NCI-H2227 treated with DMSO at 0.1 percent for 48 hours (cell line): ENCODE data around the gene MBNL1.
A peak's percentile ranks its signal among the peaks of the same experiment; 100 is the strongest.

Experiments
- DNase-seq: peaks from one replicate; lab custom pipeline; 2025; lab: John Stamatoyannopoulos, UW

MBNL1 gene

DNA sequence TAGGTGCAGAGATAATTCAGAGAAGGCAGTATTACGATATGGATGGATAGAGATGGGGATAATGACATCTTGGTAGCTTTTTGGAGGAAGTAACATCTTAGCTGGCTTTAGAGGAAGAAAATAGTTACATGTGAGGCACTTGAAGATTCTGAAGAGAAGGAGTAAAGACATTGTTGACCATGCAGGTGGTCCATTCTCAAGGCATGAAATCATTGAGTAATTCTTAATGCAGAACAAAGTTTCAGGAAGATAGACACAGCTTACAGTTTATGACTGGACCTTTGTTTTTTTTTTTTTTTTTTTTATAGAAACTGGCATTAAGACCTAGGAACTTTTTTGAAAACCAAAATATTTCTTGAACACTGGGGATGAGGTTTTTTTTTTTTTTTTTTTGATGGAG lies 28.2 kb downstream of the MBNL1 start:
- no peak for DNase-seq

DNA sequence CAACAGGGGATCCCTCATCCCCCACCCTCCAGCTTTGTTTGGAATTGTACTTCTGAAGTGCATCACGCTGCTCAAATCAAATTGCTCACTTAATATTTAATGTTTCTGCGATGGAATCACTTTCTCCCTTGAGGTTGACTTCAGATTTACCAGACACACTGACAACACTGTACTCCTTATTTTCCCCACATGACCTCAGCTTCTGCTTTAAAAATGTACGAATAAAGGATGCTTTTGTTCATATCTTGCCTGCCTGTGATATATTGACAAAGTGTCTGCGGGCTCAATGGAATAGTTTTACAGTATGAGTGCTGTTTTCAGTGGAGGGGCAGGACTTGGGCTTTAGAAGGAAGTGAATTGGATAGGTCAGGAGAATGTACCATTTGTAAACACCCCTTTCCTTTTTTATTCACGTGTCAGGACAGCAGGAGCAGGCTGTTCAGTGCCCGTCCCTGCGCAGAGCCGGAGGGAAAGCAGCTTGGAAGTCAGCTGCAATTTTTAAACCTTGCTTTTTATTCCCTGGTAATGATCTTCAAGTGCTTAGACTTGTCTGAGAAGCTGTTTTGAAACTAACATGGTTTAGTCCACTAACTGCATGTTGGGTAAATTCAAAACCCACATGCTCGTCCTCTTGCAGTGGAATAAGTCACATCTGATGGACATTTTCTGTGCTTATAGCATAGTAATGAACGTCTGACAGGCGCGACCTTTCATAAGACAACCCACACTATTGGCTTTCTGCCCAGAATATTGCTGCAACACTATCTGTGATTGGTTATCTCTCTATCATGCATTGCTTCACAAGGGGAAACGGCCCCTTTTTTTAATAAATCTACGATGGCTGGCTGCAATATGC lies 29.9 kb downstream of the MBNL1 start:
- DNase-seq = peak; percentile 85

DNA sequence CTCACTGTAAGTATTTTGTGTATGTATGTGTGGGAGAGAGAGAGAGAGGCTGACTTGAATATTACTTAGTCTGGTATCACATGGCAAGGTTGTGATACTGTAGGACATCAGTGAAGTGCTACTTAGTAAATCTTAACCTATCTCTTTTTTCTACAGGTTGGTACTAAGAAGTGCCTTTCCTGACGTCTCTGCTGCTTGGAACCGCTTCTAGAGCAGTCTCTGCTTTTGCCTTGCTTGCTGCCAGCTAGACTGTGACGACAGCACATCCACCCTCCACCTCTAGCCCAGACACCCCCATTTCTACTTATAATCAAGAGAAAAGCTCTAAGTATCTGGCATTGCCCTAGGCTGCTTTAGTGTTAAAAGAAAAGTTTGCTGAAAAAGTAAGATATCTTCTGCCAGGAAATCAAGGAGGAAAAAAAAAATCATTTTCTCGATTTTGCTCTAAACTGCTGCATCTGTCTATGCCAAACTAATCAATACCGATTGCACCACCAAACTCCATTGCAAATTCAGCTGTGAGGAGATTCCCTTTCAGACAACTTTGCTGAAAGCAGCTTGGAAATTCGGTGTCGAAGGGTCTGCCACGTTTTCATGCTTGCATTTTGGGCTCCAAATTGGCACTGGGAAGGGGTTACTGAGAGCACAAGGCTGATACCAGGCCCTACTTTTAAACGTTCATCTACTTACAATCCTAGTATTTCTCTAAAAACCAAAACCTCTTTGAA lies 30.7 kb downstream of the MBNL1 start:
- no peak for DNase-seq

DNA sequence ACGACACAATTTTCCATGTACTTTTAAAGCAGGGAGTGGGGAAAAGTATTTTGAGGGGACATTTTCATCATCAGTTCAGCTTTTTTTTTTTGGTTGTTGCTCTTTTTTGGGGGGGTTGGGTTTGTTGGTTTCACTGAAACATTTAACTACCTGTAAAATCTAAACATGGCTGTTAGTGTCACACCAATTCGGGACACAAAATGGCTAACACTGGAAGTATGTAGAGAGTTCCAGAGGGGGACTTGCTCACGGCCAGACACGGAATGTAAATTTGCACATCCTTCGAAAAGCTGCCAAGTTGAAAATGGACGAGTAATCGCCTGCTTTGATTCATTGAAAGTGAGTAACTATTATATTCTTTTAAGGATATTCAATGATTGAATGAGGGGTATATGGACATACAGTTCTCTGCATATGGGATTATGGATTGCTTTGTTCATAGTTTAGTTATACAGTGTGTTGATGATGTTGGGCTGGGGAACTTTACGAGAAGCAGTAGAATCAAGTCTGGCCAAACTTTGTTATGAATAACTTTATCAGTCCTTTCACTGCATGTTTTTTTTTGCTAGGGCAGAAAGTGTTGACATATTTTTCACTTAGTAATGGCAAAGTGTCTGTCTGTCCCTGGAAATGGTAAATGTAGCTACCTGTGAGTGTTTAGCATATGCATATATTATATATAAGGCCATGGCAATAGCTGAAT lies 31.5 kb downstream of the MBNL1 start:
- DNase-seq = no peak

DNA sequence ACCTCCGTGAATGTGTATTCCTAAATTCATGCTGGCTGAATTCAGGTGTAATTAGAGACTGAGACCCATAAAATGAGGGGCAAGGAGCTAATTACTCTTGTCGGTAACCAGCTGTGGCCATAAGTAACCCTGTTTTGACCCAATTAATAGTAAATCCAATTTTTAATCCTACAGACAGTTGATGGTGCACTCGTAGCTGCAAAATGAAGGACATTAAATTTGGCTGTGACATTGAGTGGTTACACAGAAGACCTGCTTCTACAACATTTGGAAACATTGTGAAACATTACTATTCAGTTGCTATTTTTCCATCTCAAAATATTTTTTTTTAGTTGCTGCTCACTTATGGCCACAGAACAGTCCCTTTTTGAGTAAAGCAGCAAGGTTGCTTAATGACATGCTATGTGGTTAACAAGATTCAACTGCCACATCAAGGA lies 33.0 kb downstream of the MBNL1 start:
- DNase-seq = no peak

DNA sequence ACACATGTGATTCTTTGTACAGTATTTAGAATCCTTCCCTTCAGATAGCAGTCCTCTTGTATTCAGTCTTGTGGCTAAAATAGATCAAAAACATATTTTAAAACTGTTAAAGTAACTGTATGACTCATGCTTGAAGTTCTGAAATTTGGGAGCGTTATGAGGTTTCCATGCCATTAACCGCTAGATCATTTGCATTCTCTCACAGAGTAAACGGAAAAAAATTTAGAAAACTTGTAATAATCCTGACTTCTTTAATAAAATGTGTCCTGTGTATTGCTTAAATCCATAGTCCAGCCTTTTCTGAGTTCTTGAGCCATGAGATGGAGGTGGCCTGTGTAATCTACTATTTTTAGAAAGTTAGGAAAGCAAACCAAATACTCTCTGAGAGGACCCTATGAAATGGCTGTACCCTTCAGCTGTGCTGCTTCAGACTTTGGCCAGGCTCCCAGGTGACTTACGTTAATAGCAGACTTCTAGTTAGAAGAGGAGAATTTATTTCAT lies 33.8 kb downstream of the MBNL1 start:
- no peak for DNase-seq

DNA sequence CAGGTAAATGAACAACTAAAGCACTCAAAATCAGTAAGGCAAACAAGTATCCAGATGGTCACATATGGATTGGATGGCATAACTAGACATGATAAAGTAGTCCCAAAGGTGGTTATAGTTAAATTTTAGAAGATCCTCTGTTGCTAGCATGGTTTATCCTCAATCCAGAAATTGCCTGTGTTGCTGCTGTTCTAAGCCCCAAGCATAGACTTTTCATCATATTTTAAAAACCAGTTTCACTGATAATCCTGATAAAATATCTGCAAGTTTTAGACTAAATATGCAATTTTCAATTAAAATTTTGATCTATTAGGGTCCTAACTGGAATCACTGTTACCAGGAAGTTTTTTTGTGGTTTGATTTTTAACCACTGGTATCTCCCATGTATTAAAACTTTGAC lies 35.4 kb downstream of the MBNL1 start:
- no peak for DNase-seq

DNA sequence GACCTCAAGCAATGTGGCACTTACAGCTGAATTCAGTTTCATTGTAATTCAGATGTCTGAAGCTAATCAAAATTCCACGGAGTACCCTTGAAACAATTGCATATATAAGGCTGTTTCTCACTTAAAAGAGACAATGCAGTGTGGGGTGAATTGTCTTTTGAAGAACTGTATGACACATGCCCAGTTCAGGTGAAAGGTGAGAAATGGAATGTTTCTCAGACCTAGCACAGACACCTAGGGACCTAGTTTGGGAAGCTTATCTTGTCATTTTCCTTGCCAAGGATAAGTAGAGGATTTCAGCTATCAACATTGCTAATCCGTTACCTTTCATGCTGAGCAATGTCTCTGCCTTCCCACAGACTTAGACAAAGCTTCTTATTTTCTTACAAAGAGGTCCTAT lies 36.3 kb downstream of the MBNL1 start:
- DNase-seq = no peak

DNA sequence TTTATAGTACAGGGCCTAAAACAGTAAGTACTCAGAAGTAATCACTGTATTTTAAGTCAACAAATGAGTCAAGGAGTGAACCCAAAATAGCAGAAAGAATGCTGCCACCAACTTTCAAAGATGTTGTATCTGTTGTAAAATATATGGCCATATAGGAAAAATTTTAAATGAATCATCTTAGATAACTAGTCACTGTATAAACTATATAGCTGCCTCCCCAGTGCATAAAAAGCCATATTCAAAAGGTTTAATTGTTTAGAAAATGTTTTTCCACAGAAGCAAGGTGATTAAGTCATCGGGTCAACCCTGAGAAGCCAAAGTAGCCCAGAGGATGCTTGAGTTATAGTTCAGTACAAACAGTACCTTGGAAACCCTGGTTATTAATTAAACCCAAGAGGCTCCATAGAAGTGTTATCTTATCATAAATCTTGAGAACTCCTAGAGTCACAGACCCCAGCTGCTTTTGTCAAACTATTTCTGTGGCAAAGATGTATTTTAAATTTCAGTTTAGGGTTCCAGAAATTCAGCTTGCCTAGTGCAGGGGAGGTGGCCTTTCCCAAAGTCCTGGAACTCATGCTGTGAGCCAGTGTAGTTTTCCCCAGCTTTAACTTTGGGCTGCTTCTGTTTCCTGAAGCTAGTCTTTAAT lies 39.2 kb downstream of the MBNL1 start:
- no peak for DNase-seq

DNA sequence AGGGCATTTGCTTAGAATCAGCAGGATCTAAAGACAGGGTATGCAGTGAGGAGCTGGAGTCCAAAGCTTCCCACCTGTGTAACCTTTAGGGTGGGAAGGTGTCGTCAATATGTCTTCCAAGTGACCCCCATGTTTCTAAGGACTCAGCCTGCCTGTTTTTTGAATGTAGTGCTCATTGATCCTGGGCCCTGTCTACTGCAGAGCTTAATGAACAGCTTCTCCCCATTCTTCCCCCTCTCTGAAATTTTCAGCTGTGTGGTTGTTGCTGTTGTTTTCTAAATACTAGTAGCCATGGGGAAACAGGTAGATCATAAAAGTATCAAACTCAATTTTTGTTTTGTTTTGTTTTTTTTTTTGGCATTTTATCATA lies 39.7 kb downstream of the MBNL1 start:
- no peak for DNase-seq

DNA sequence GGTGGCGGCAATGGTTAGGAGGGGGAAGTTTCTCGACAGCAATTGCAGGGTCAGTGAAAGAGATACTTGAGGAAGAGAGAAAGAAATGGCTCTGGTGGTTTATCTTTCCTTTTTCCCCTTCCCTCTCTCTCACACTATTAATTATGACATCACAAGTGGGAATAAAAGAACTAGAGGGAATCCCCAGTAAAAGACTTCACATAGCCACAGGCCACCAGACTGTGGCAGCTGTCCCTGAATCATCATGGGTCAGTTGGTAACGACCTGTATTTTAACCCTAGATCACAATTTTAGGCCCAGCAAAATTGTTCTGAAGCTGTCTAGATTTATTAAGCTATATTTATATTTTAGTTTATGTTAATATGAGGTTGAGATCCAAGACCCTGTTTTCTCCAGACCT lies 40.3 kb downstream of the MBNL1 start:
- no peak for DNase-seq

DNA sequence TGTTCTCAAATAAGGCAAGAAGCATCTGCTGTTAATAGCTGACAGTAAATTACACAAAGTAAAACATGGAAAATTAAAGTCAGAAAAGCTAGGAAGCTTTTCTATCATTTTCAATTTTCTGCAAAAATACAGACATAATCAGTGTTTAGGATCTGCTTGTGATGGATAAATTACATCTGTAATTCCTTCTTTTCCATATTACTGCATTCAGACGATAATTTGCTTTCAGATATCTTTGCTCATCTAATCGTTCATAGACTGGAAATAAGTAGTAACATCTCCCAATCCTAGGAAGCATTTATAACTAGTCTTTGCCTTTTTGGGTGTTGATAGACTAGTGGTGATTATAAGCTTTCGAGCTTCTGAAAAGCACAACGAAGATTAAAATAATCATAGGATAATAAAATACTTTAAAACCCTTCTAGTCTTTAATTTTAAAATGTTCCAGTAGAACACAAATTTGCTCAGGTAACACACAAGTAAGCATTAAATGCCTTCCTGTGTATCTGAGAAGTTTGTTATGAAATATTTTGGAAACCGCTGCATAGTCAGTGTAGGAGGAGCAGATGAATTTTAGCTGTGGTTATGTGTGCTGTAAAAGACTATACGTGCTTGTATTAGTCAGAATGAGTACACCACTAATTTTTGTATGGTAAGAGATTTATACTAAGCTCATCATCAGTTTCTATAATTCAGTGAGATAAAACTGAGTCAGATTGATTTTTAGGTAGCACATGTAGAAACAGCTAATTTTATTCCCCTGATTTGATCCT lies 41.0 kb downstream of the MBNL1 start:
- DNase-seq = no peak

DNA sequence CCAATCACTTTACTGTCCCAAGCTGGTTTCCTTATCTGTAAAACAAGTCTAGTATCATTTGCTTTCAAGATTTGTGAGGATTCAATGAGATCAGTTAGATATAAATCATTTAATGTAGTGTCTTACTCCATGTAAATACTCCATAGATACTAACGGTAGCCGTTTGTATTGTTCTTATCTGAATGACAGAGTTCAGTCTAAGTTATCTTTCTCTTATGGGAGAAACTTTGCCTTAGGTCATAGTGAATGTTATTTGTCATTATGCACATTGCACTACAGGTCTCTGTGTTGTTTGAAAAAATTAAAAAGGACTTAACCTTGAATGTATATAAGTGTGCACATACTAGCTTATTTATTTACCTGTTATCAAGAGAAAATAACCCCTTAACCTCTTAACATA lies 44.7 kb downstream of the MBNL1 start:
- no peak for DNase-seq

DNA sequence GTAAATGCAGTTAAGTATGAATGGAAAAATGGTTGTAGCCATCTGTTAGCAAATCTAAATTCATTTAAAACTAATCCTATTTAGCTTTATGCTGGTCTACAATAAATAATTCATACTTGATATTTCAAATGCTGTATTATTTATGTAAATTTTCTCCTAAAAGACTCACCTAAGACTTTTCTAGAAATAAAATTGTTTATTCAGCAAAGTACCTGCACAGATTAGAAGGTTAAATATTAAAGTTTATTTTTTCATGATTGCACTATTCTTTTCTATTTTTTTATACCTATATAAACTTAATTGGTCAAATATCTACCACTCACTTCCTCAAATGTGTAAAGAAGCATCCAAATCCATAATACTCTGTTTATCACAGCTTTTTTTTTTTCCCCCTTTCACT lies 45.2 kb downstream of the MBNL1 start:
- DNase-seq = no peak

DNA sequence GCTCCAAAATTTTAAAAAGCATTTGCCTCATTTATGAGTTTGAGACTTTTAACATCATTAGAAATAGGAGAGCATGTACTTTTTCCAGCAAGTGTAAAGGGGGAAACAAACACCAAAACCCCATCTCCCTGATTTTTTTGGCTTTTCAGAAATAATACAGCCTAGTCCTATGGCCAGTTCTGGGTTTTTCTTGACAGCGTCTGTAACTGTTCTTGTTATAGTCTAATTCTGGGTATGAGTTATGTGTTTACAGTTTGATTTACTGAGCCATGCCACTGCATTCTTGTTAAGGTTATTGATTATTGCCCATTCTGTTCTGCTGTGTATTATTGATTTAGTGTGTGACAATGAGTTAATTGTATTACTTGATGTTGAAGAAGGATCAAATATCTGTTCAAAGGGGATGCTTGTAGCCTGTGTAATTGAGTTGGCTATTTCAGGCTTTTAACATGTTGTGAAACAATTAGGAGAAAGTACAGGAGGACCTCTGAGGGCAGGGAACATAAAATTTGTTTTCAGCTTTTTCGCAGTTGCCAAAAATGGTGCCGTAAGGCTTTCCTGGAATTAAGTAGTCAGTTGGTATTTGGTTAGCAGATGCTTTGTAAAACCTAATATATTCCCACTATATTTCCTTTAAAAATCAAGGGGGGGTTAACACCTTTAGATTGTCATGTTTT lies 46.1 kb downstream of the MBNL1 start:
- DNase-seq = no peak

DNA sequence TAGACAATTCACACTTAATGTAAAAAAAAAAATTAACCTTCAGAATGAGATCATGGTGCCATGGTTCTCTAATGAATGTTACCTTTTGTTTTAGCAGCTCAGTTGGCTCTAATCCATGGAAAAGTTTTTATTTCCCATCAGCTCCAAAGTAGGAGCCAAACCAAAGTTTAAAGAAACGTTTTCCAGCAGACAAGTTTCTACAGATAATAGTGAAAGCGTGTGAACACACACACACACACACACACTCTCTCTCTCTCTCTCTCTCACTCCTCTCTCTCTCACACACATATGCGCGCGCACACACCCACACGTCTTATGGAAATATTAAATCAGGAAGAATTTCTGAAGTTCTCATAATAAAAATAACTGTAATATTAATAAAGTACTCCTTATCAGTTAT lies 46.9 kb downstream of the MBNL1 start:
- DNase-seq = no peak

DNA sequence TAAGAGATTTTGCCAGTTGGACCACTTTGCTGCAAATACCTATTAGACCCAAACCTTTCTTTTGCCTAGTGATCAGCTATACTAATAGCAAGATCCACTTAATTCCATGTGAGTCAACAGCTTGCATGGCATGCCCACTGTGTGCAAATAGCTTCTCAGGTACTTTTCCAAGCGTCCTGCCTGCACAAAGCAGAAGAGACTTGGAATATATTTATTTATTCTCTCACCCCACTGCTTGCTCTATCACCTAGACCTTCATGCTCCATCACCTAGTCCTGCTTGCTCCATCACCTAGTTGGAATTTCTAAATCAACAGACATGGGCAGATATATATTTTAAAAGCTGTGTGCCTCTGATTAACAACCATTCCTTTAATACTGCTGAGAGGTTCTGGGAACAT lies 47.6 kb downstream of the MBNL1 start:
- no peak for DNase-seq

DNA sequence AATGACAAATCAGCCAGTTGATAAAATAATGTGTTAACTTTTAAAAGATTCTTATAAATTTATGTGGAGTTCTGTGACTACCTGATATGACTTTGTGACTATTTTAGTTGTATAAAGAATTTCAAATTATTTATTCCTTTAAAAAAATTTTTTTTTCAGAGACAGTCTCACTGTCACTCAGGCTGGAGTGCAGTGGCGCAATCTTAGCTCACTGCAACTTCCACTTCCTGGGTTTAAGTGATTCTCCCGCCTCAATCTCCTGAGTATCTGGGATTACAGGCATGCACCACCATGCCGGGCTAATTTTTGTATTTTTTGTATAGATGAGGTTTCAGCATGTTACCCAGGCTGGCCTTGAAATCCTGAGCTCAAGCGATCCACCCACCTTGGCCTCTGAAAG lies 48.5 kb downstream of the MBNL1 start:
- DNase-seq = no peak

DNA sequence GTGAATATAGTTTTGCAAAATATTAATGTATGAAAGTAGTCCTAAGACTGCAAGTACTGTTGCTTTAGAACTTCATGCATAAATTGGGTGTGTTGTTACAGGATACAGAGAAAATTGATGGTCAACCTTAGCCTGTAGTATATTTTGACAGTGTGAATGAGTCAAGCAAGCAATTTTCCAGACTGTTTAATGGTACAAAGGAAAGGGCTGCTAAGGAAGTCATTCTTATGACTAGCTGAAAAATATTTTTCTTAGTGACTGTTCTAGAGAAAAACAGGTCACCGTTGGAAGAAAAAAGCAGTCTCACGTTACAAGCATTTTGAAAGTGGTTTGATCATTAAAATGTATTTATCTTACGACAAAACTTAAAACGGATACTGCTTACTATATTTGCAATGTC lies 49.2 kb downstream of the MBNL1 start:
- no peak for DNase-seq

DNA sequence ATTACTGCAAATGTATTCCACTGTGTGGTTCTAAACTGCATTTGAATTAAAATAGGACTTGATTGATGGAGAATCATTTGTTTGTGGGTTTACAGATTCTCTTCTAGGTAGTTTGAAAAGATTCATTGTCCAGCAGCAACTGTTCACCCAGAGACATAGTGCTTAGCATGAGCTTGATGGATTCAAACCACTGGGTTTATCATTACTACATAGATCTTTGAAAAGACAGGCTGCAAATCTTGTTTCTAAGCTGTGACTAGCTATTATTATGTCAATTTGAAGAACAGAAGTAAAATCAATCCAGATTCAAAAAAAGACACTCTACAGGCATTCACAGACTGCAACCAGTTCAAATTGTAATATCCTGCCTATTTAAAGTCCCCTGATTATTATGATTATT lies 49.8 kb downstream of the MBNL1 start:
- DNase-seq = peak; percentile 3

DNA sequence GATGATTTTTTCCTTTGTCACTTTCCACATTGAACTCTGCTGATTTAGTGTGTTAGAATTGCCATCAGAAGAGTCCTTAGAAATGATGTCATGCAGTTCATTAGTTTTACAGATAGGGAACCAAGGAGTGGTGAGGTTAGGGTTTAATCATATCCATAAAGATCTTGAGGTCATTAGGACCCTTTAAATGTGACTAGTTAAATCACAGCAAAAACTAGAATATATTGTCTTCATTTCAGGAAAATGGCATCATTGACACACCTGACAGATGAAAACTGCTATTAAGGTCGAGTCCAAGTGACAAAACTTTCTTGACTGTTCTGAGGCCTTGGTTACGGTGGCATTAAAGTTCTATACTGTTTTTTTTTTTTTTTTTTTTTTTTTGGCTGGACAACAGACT lies 50.5 kb downstream of the MBNL1 start:
- no peak for DNase-seq
